GM19324 (cell line): ENCODE results near the gene PAX5.

Experiments
- ATAC-seq: cut with Tn5 transposase; IDR thresholded peaks from one replicate; pipeline ENCODE4 v1.9.1; 2021; ENCODE audit warnings: mild to moderate bottlenecking, moderate library complexity; ENCODE audit not compliant: unreplicated experiment, low FRiP score

Gene PAX5

DNA sequence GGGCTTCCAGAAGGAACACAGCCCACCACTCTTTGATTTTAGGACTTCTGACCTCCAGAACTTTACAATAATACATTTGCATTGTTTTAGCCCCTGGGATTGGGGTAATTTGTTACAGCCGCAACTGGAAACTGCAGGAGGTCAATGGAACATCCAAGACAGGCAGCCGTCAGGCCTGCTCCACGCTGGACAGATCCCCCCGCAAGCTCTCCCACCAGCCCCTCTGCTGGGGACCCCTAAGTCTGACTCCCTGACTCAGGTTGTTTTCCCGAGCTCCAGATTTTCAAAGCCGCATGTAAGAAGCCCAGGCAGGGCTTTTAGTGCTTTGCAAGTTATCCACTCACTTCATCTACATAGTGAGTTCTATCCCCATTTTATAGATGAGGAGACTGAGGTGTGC lies 127.6 kb downstream of the PAX5 start:
- ATAC-seq: no peak

DNA sequence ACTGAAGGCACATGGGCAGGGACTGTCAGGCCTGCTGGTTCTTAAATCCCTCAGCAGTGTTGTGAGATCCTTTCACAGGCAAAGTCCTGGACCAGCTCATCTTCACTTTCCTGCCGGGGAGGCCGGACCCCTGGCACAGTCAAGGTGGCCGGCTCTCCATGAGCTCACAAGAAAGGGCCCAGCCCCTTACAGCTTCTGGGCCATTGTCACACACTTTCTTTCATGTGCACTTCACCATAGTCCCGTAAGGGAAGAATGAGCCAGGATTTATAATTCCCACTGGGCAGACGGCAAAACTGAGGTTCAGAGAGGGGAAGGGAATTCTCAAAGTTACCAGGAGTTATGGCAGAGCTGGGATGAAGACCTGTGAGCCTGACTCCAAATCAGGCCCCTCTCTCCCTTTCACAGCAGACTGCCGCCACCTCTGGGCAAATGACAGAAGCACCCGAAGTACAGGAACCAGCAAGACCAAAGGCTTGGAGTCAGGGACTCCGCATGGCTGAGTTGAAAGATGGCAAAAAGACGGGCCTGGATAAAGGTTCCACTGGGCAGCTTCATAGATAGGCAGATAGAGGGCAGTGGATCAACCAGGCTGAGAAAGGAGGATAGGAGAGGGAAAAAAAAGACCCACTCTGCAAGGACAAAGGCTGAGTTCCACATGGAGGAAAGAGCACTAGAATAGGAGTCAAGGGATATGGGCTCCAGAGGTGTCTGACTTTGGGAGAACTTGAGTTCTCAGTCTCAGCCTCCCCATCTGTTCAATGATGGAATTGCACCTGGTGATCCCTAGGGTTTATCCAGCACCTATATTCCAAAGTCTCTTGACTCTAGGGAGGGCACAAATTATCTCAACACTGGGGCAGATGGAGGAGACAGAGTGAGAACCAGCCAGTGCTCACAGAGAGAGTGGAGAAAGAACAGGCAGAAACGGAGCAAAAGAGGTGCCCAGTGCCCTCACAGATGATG lies 128.7 kb downstream of the PAX5 start:
- ATAC-seq: no peak

DNA sequence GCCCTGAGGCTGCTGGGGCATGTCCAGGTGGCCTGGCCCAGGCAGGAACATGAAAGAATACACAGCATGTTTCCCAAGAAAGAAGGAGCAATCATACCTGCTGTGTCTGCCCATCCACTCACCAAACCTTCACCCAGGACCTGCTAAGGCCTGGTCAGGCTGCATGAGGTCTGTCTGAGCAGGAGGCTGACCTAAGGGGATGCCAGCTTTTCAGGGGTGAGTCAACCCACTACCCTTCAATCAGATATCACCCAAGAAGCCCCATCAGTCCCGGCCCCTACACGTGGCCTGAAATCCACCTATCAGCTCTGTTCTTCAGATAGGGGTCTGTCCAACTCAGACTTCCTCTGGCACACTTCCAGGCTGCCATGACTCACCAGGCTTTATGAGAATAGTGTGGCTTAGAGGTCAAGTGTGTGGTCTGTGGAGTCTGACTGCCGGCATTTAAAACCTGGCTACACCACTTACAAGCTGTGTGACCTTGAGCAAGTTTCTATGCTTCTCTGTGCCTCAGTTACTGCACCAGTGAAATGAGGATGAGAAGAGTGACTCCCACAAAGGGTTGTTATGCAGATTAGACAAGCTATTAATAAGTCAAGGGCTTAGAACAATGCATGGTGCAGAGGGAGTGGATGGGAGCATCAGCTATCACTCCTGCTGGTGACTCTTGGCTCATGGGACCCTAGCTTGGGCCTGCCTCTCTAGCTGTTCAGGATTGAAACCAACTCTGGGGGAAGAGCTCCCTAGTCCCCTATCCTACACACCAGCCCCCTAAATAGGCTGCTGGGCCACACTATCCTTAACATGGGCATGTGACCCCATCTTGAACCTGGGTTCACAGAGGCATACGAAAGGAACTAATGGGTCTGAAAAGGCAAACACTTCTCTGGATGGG lies 130.3 kb downstream of the PAX5 start:
- no peak for ATAC-seq

DNA sequence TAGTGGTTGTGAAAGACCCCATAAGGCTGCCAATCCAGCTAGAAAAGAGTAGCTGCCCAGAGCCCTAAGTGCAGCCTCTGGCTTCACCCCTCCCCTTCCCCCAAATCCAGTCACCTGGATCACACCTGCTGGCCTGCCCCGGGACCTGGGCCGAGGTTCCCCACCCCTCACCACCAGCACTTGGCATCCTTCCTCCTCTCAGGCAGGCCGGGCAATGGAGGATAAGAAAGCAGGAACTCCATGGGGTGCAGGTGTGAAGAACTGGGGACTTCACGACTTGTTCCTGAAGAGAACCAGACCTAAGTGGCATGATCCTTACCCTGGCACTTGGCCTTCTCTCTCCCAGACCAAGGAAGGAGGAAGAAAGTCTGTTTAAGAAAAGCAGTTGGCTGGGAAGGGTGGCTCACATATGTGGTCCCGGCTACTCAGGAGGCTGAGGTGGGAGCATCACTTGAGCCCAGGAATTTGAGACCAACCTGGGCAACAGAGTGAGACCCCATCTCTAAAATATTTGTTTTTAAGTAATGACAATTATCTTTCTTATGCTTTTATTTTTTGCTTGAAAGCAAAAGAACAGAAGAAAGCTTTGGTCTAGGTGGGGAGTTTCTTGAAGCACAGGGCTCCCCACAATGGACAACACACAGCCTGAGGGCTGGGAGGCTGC lies 131.1 kb downstream of the PAX5 start:
- no peak for ATAC-seq

DNA sequence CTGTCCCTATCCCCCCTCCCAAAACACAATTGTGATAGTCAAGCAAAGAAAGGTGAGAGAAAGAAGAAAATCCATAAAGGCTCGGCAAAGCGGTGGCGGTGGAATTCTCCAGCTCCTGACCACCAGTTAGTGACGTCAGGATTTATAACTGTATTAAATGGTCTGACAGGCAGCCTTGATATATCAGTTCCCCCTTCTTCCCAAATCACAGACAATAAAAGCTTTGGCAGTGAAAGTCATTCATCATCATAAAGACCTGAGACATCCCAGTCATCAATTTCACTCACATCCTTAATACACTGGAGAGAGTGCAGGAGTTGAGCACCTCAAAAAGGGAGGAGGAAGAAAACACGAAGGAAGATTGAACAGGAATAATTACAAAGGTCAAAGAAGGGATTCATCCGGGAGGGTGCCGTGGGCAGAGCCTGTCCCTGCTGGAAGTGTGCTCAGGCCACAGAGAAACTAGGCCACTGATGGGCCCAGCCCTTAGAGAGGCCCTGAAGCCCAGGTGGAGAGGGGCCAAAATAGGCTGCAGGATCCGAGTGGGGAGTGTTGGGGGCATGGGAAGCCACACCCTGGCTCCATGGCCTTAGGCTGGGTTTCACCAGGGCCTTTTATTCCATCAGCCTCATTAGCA lies 131.9 kb downstream of the PAX5 start:
- no peak for ATAC-seq

DNA sequence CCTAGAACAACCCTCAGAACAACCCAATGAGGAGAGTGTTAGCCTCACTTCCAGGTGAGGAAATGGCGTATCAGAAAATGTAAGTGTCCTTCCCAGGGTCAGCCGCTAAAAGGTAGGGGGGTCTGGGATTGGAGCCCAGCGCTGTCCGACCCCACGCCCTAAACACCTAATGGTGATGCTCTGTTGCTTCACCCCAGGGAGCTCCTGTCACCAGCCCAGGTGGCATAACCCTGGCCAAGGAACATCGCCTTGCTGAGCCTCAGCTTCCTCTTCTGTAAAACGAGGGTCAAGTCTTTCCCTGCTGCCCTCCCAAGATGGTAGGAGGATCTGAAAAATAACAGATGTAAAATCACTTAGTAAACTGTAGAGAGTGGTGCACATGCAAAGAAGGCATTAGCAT lies 132.5 kb downstream of the PAX5 start:
- no peak for ATAC-seq

DNA sequence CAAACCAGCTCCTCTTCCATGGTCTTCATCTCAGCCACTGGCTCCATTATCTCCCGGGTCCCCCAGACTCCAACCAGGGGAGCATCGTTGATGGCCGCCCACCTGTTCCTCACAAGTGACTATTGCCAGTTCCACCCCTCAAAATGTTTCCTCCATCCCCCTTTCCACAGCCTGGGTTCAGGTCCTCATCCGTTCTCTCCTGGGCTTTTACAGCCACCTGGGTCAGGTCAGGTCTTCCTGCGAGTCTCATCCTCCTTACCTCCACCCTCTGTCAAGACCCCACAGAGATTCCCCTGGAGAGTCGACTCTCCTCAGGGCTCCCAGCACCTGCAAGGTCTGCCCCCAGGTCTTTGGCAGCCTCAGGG lies 133.2 kb downstream of the PAX5 start:
- no peak for ATAC-seq

DNA sequence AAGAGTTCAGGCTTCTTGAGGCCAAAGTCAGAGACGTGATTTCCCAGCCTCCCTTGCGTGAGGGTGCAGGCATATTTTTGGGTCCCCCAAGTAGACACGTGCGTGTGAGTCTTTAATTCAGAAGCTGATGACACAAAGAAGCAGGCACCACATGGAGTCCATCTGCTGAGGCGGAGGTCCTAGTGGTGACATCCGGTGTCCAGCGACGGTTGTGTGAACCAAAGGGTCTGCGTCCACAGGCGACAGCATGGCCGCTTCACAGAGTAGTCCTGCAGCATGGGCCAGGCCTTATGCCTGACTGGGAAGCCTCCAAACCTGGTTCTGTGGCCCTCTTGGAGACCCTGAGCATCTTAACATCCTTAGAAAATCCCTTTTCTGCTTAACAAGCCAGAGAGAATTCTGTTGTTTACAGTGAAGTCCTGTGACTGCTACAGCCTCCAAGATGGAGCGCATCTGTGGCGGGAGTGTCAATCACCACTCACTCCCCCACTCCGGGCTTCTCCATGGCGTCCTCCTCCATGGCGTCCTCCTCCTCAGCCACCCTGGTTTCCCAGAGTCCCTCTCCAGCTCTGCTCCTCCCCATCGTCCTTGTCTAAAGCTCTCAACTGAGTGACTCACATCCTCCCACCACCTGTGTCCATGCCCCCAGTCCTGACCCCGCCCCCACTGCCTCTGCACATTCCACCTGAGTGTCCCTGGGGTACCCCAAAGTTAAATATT lies 133.8 kb downstream of the PAX5 start:
- no peak for ATAC-seq

DNA sequence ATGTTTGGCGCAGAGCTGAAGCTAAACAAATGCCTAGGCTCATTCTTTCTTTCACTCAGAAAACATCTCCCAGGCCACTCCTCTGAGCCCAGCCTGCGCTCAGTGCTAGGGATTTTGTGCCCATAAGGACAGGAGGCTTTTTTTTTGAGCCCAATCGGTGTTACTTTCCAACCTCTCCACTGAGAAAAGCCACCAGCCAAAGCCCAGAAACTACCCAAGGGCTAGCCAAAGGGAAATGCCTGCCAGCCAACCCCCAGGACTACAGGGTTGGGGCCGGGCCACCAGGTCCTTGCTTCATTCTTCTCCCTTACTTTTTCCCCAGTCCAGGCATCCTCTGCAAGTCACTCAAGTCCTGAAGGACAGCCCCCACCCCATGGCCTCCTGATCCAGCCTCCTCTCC lies 134.7 kb downstream of the PAX5 start:
- no peak for ATAC-seq

DNA sequence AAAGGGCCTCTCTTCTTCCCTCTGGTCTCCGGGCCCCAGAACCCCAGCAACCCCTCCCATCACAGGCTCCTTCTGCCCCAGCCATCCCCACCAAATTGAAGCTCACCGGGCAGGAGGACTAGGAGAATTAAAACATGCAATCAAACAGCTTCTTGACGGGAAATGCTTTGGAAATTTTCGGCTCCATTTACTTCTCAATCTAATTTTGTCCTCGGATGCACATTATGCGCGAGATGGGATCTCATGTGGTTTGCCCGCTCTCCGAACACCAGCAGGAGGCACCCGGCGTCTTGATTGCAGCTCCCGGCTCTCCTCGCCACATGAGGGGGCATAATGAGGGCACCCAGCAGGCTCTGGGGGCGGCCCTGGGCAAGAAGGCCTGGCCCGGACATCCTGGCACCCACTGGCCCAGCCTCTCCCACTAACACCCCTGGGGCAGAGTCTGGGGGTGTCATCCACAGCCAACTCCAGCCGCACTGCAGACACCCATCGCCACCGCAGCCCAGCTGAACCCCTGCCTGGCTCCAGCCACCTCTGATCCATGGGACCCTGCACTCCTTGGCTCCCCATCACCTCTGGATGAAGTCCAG lies 135.5 kb downstream of the PAX5 start:
- ATAC-seq: no peak

DNA sequence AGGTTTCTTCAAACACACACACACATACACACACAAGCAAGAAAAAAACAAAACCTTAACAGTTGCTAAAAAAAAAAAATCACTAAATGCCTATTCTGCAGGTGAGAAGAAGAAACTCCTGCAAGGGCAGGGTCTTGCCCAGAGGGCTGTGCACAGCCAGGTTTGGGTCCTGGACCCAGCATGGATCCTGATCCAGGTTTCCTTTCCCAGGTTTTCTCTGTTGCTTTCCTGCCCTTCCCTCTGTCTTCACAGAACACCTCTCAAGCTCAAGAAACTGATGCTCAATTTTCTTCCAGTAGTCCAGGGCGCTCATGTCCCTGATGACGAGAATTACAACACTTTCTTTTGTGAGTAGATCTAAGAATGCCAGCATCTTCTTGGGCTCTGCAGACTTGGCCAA lies 136.6 kb downstream of the PAX5 start:
- ATAC-seq: no peak

DNA sequence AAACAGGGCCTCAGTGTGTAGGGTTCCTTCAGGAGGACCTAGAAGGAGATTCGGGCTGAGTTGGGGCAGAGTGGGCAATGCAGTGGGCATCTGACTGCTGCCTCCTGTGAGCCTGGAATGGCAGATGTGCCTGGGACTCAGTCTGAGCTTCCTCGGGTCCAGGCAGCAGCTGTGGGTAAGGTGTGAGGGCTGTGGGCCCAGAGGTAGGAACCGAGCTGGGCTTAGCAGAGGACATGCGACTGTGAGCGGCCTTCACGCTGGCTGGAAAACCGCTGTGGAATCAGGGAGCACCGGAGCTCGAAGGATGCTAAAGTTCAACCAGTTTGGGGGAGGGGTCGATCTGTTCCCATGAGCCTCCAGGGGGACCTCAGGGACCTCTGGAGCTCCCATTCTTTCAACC lies 137.0 kb downstream of the PAX5 start:
- ATAC-seq: no peak

DNA sequence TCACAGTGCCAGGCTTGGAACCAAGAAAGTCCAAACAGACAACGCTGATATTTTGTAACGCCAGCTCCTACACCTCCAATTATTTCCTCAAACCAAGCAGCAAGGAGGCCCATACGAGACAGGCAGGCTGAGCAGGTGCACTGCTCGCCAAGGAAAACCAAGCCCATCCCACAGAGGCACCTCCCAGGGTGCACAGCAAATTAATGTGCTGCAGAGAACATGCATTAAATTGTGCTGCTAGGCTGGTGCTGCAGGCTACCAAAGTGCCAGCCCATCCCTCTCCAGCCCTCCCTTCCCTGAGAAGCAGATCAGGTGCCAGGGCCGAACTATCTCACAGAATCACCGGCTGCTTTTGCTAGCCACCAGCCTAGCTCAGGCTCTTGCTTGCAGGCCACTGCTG lies 137.8 kb downstream of the PAX5 start:
- no peak for ATAC-seq

DNA sequence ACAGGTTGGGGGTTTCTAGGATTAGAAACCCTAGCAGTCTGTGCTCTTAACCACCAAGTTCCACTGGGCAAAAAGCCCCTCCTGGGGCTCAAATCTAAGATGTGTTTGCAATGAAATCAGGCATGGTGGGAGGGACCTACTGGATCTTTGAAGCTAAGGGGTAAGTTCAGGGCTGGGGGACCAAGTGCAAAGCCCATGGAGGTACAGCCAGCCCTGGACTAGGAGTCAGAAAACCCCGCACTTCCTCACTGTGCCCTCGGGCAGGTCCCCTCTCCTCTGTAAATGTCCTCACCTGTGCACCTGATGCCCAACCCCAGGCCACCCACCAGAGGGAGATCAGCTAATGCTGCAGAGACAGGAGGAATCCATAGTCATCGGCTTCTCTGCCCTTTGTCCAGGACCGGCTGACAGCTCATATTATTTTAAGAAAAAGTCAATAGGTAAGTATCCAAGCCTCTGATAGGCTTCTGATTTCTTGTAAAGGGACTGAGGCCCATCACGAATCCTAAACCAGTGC lies 138.3 kb downstream of the PAX5 start:
- ATAC-seq: no peak

DNA sequence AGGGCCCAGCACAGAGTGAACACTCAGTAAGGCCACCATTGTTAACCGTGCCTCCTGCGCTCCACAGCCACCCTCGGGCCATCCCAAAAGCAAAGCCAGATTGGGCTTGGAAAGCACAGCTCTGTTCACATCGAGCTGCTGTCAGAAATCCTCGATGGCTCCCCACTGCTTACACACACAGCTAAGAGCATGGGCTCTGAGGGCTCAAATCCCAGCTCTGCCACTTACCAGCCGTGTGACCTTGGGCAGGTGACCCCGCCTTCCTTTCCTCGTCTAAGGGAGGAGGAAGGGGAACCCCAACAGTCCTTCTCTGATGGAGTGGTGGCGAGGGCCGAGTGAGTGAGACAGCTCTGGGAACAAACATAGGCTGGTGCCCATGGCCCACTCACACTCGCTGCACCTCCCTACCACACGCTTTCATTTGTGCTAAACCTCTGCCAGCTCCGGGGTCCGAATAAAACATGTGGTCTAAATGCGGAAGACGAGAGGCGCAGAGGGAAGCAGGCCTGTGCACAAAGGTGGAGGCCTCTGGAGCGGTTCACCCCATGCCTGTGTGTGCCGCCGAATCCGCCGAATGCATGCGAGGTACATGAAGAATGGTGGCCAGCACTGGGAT lies 139.3 kb downstream of the PAX5 start:
- no peak for ATAC-seq

DNA sequence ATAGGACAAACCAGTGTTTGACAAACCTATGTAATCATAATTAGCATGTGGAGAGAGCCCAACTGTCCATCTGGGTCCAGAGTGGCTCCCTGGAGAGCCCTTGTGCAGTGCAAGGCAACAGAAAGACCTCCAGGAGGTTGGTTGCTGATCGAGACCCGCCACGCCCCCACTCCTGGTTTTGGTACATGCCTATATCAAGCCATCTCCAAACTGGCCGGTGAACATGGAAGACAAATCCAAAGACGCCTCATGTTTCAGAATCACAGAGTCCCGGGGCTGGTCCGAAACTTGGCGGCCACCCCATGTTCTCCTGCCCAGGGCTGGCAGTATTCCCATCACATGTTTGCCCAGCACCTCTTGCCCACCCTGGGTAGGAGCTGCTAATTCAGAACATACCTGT lies 140.2 kb downstream of the PAX5 start:
- no peak for ATAC-seq

DNA sequence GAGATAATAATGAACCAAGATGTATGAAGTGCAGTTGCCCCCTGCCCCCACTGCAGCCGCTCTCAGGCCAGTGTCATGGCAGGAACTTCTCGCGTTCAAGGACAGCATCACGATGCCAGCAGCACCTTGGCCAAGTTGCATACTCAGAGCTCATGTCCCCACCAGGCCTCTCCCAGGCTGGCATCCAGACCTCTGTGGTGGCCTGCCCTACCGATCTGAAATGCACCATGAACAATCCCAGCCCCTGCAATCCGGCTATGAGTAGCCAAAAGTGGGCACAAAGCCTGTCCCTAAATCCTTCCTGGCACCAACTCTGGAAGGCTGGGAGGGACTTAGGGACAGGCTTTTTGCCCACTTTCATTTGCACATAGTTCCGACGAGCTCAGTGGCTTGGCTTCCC lies 140.9 kb downstream of the PAX5 start:
- ATAC-seq: no peak

DNA sequence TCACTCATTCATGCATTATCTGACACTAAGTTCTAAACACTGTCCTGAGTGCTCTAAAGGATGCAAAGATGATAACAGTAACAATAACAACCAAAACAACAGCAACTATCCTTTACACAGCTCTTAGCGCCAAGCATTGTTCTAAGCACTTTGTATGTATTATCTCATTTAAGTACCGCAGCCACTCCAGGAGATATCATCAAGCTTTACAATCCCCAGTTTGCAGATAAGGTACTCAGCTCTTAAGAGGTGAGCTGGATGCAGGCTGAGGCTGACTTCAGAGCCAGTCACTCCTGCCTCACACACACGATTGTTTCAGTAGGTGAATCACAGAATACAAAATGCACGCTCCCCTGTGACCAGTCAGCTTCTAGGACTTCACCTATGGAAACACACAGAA lies 141.8 kb downstream of the PAX5 start:
- no peak for ATAC-seq

DNA sequence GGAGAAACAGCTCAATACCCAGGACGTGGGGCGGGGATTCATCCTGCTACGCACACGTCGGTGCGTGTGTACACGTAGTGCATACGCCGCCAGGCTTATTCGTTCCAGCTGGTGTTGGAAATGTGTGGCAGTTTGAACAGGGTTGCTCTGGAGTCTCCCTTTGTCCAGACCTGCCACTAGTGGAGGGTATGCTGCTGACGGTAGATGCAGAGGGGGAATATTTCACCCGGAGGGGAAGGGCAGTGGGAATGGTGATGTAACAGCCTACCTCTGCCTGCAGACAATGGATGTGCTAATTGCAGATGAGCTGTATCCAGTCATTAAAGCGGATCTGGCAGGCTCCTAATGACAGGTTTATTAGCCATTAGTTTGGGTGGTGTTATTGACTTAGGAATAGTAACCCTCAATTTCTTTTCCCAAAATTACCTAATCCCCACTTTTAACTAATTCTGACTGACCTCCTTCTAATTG lies 142.7 kb downstream of the PAX5 start:
- no peak for ATAC-seq
